HEK293 (cell line): ENCODE measurements around the gene KIF18A.
"Not testable (repeated sequence)": the region's sequence is repeated elsewhere in the genome, so short reads cannot be mapped to it uniquely, and the experiment has no call there.

ENCODE experiments used
- CTCF ChIA-PET: fragments of 350-600 bp; formaldehyde crosslinking; extraction: SDS; loops from one replicate; lab custom pipeline; 2021; ENCODE audit warnings: antibody characterized with exemption; lab: Yijun Ruan, JAX
- POLR2A ChIA-PET: fragments of 300-600 bp; formaldehyde crosslinking; extraction: SDS; loops from one replicate; lab custom pipeline; 2020; ENCODE audit warnings: antibody characterized with exemption, inconsistent platforms; lab: Yijun Ruan, JAX
- H3K27ac ChIP-seq: fragments of 200-500 bp; sonication (Bioruptor generic); 2 replicates; pipeline ENCODE4 v1.5.1; 2014; ENCODE audit warnings: low read depth, low read length, control low read depth, inconsistent platforms; ENCODE audit errors: extremely low read depth
- H3K36me3 ChIP-seq, 2 experiments: fragments of 200-500 bp in 1 of 2; sonication (Bioruptor generic) in 1 of 2; 1 replicate in 1 of 2; 2 replicates in 1 of 2; pipeline ENCODE4 v1.5.1; 2014 to 2017; ENCODE audit warnings: inconsistent platforms in 2 of 2, low read length in 2 of 2; ENCODE audit not compliant: control insufficient read depth in 2 of 2, insufficient read depth in 1 of 2
- H3K4me1 ChIP-seq: fragments of 200-500 bp; sonication (Bioruptor generic); 2 replicates; pipeline ENCODE4 v1.5.1; 2014; ENCODE audit warnings: mild to moderate bottlenecking, low read length, inconsistent platforms; ENCODE audit not compliant: control insufficient read depth, insufficient read depth
- H3K4me3 ChIP-seq: 2 replicates; pipeline ENCODE4 v1.5.1; 2011; ENCODE audit warnings: low read depth, mild to moderate bottlenecking, control low read depth, low read length, moderate library complexity
- H3K9me3 ChIP-seq: fragments of 200-500 bp; sonication (Bioruptor generic); 2 replicates; pipeline ENCODE4 v1.5.1; 2014; ENCODE audit warnings: low read depth, low read length, inconsistent platforms; ENCODE audit not compliant: control insufficient read depth, insufficient read depth
- BCL11A ChIP-seq: fragments of 450-650 bp; formaldehyde crosslinking; IDR thresholded peaks from 2 replicates; pipeline ENCODE4 v1.5.1; 2016; ENCODE audit warnings: low read depth, missing biosample characterization, missing genetic modification characterization
- GLI4 ChIP-seq: fragments of 450-650 bp; formaldehyde crosslinking; IDR thresholded peaks from 2 replicates; pipeline ENCODE4 v1.5.1; 2016; ENCODE audit warnings: missing biosample characterization, missing genetic modification characterization
- REST ChIP-seq: fragments of 450-650 bp; formaldehyde crosslinking; IDR thresholded peaks from 2 replicates; pipeline ENCODE4 v1.5.1; 2016; ENCODE audit warnings: missing biosample characterization, missing genetic modification characterization
- ZBTB11 ChIP-seq: fragments of 450-650 bp; formaldehyde crosslinking; conservative IDR thresholded peaks from 2 replicates; pipeline ENCODE4 v1.5.1; 2016; ENCODE audit warnings: low read depth, missing biosample characterization, missing genetic modification characterization
- ZNF148 ChIP-seq: fragments of 450-650 bp; formaldehyde crosslinking; IDR thresholded peaks from 2 replicates; pipeline ENCODE4 v1.5.0; 2017; ENCODE audit warnings: missing biosample characterization, missing genetic modification characterization, borderline replicate concordance
- ZNF157 ChIP-seq: fragments of 450-650 bp; formaldehyde crosslinking; IDR thresholded peaks from 2 replicates; pipeline ENCODE4 v1.5.1; 2016; ENCODE audit warnings: missing biosample characterization, missing genetic modification characterization
- ZNF175 ChIP-seq: fragments of 450-650 bp; formaldehyde crosslinking; IDR thresholded peaks from 2 replicates; pipeline ENCODE4 v1.5.1; 2016; ENCODE audit warnings: missing biosample characterization, missing genetic modification characterization
- ZNF19 ChIP-seq: fragments of 450-650 bp; formaldehyde crosslinking; IDR thresholded peaks from 2 replicates; pipeline ENCODE4; 2016; ENCODE audit warnings: missing biosample characterization, missing genetic modification characterization, low read depth
- ZNF350 ChIP-seq: fragments of 450-650 bp; formaldehyde crosslinking; IDR thresholded peaks from 2 replicates; pipeline ENCODE4 v1.5.0; 2017; ENCODE audit warnings: missing biosample characterization, mild to moderate bottlenecking, missing genetic modification characterization
- ZNF354C ChIP-seq: fragments of 450-650 bp; formaldehyde crosslinking; IDR thresholded peaks from 2 replicates; pipeline ENCODE4 v1.5.1; 2016; ENCODE audit warnings: missing biosample characterization, missing genetic modification characterization, low read depth, borderline replicate concordance
- ZNF37A ChIP-seq: fragments of 450-650 bp; IDR thresholded peaks from 2 replicates; pipeline ENCODE4 v1.5.1; 2018; ENCODE audit warnings: missing biosample characterization, missing genetic modification characterization
- ZNF394 ChIP-seq: fragments of 450-650 bp; formaldehyde crosslinking; IDR thresholded peaks from 2 replicates; pipeline ENCODE4 v1.5.1; 2016; ENCODE audit warnings: missing biosample characterization, missing genetic modification characterization, mild to moderate bottlenecking, moderate library complexity, borderline replicate concordance
- ZNF610 ChIP-seq: fragments of 450-650 bp; formaldehyde crosslinking; IDR thresholded peaks from 2 replicates; pipeline ENCODE4 v1.5.1; 2016; ENCODE audit warnings: missing biosample characterization, missing genetic modification characterization, borderline replicate concordance
- ZNF626 ChIP-seq: fragments of 450-650 bp; sonication (Bioruptor Pico); formaldehyde crosslinking; IDR thresholded peaks from 2 replicates; pipeline ENCODE4 v1.5.1; 2018; ENCODE audit warnings: missing biosample characterization, missing genetic modification characterization, inconsistent platforms
- ZNF658 ChIP-seq: fragments of 450-650 bp; formaldehyde crosslinking; IDR thresholded peaks from 2 replicates; pipeline ENCODE4; 2016; ENCODE audit warnings: missing biosample characterization, missing genetic modification characterization
- ZNF664 ChIP-seq: fragments of 450-650 bp; formaldehyde crosslinking; IDR thresholded peaks from 2 replicates; pipeline ENCODE4 v1.5.1; 2016; ENCODE audit warnings: missing biosample characterization, missing genetic modification characterization
- ZNF747 ChIP-seq: fragments of 450-650 bp; formaldehyde crosslinking; IDR thresholded peaks from 2 replicates; pipeline ENCODE4 v1.5.1; 2016; ENCODE audit warnings: missing biosample characterization, missing genetic modification characterization
- ZNF785 ChIP-seq: fragments of 450-650 bp; formaldehyde crosslinking; IDR thresholded peaks from 2 replicates; pipeline ENCODE4 v1.5.1; 2016; ENCODE audit warnings: missing biosample characterization, missing genetic modification characterization

KIF18A gene

GRCh38 chr11:28090052-28090749 is 17.8 kb downstream of the KIF18A start (continued):
- TF ChIP-seq REST (tag by site-specific recombination), result no peak
- no peak for TF ChIP-seq ZNF354C
- TF ChIP-seq ZNF747 (tag by site-specific recombination), result no peak
- no peak for TF ChIP-seq GLI4 (tag by site-specific recombination)
- no peak for TF ChIP-seq ZNF350 (tag by site-specific recombination)
- no peak for TF ChIP-seq ZNF610 (tag by site-specific recombination)
- TF ChIP-seq ZNF658 (tag by site-specific recombination), result no peak
- TF ChIP-seq ZNF157 (tag by site-specific recombination), result no peak
- TF ChIP-seq ZNF37A (tag by site-specific recombination), result no peak
- TF ChIP-seq, all 188 proteins: peak for 0

- H3K27ac ChIP-seq, result no peak overlapping the region
- no peak for TF ChIP-seq ZNF148 (tag by site-specific recombination)
- TF ChIP-seq ZBTB11 (tag by site-specific recombination), result no peak
- TF ChIP-seq ZNF626 (tag by site-specific recombination), result no peak
- TF ChIP-seq ZNF394 (tag by site-specific recombination), result no peak
- no peak for TF ChIP-seq ZNF19
- no peak for TF ChIP-seq BCL11A (tag by site-specific recombination)
- no peak for TF ChIP-seq ZNF175
- TF ChIP-seq ZNF664, result no peak
- TF ChIP-seq ZNF785 (tag by site-specific recombination), result no peak
- H3K9me3 ChIP-seq, result no peaks in the 10 kb centered on the region
- ChIA-PET CTCF (no interaction called here), POLR2A (interaction anchor here (1.7 kb wide), 1 partner anchor 19 kb away, joined by 3 read pairs; the partner anchor contains the start of genes KIF18A and METTL15)
- no peaks in the 10 kb centered on the region for H3K4me1 ChIP-seq
- H3K4me3 ChIP-seq, result no peak overlapping the region
- H3K36me3 ChIP-seq, result peaks cover 7 to 38% of the 10 kb centered on the region in 2 experiments; a peak in 2 of 3 replicates
Measured at GRCh38 chr11:28089378-28089777, 18.6 kb downstream of the KIF18A start.

GRCh38 chr11:28087693-28088092 is 20.3 kb downstream of the KIF18A start:
- H3K4me3 ChIP-seq, H3K4me1 ChIP-seq, POLR2A ChIA-PET, H3K9me3 ChIP-seq, H3K27ac ChIP-seq: not testable (repeated sequence)
- H3K36me3 ChIP-seq, result peaks cover 11 to 36% of the 10 kb centered on the region in 2 experiments; a peak in 2 of 3 replicates
- CTCF ChIA-PET, result interaction anchor here (0.7 kb wide), 1 partner anchor 389 kb away, joined by 3 read pairs; no protein-coding TSS in a partner anchor
